Brain microvascular endothelial cell (primary cell): ENCODE results near the gene F5.

Source experiments
- DNase-seq: peaks from one replicate; pipeline ENCODE4 v3.0.0-alpha.2; 2020
- H3K27ac ChIP-seq: fragments of 250-450 bp; sonication (Bioruptor Pico); 2 replicates; pipeline ENCODE4 v1.5.1; 2020; ENCODE audit warnings: mild to moderate bottlenecking, moderate library complexity
- H3K27me3 ChIP-seq: fragments of 250-450 bp; sonication (Bioruptor Pico); replicated peaks from 2 replicates; pipeline ENCODE4 v1.5.1; 2020; ENCODE audit warnings: mild to moderate bottlenecking
- H3K36me3 ChIP-seq: fragments of 250-450 bp; sonication (Bioruptor Pico); replicated peaks from 2 replicates; pipeline ENCODE4 v1.5.1; 2020; ENCODE audit warnings: mild to moderate bottlenecking
- H3K4me3 ChIP-seq: 2 replicates; pipeline ENCODE4 v1.5.1; 2011; ENCODE audit warnings: low read depth, mild to moderate bottlenecking, control low read depth, low read length, moderate library complexity
- CTCF ChIP-seq: IDR thresholded peaks from 2 replicates; pipeline ENCODE4 v1.5.1; 2011; ENCODE audit warnings: low read depth, mild to moderate bottlenecking, moderate library complexity, low read length, control low read depth, inconsistent platforms; ENCODE audit errors: missing control alignments
- in situ Hi-C: cut with HindIII; loops from 2 replicates; pipeline ENCODE4 v1.10.0; 2017; ENCODE audit warnings: low sequenced_read_pairs, low pct_ligation_motif_present

Gene F5

GRCh38 chr1:169494343-169494742 is 91.9 kb downstream of the F5 start:
- H3K27ac ChIP-seq: no peak overlapping the region
- H3K4me3 ChIP-seq: no peak overlapping the region
- H3K36me3 ChIP-seq: no peaks in the 10 kb centered on the region
- no peak for TF ChIP-seq CTCF
- in situ Hi-C loops: no loop called here
- no peaks in the 10 kb centered on the region for H3K27me3 ChIP-seq
- no peak for DNase-seq

GRCh38 chr1:169493251-169493650 is 93.0 kb downstream of the F5 start:
- in situ Hi-C loops: no loop called here
- no peak for TF ChIP-seq CTCF
- no peak overlapping the region for H3K4me3 ChIP-seq

GRCh38 chr1:169491845-169492281 is 94.4 kb downstream of the F5 start:
- Histone ChIP-seq H3K27ac (no peak overlapping the region), H3K36me3 (no peaks in the 10 kb centered on the region), H3K4me3 (no peak overlapping the region), H3K27me3 (no peaks in the 10 kb centered on the region)
- no peak for TF ChIP-seq CTCF
- in situ Hi-C loops: no loop called here
- DNase-seq: no peak

More at GRCh38 chr1:169493251-169493650, 93.0 kb downstream of the F5 start:
- no peaks in the 10 kb centered on the region for H3K36me3 ChIP-seq
- no peak overlapping the region for H3K27ac ChIP-seq
- no peak for DNase-seq
- H3K27me3 ChIP-seq: no peaks in the 10 kb centered on the region

- no peak for TF ChIP-seq CTCF
- no peak overlapping the region for H3K27ac ChIP-seq
- DNase-seq: no peak
- no peaks in the 10 kb centered on the region for H3K27me3 ChIP-seq
- no peak overlapping the region for H3K4me3 ChIP-seq
- no peaks in the 10 kb centered on the region for H3K36me3 ChIP-seq
- in situ Hi-C loops: no loop called here
These were observed 98.1 kb downstream of the F5 start for GRCh38 chr1:169488157-169488556.

- no peaks in the 10 kb centered on the region for H3K36me3 ChIP-seq
- DNase-seq: no peak
- TF ChIP-seq CTCF: no peak
- no peak overlapping the region for H3K4me3 ChIP-seq
- no peaks in the 10 kb centered on the region for H3K27me3 ChIP-seq
- in situ Hi-C loops: no loop called here
- H3K27ac ChIP-seq: peak overlapping the region; percentile 97
These were observed 98.7 kb downstream of the F5 start for GRCh38 chr1:169487561-169487960.

- no peaks in the 10 kb centered on the region for H3K27me3 ChIP-seq
- in situ Hi-C loops: no loop called here
- H3K4me3 ChIP-seq: peak overlapping the region; percentile 79
- no peaks in the 10 kb centered on the region for H3K36me3 ChIP-seq
- DNase-seq: no peak
- peak overlapping the region; percentile 97 for H3K27ac ChIP-seq
- no peak for TF ChIP-seq CTCF
These were observed 99.1 kb downstream of the F5 start for GRCh38 chr1:169487133-169487532.
